Heart left ventricle (tissue), 13 donors: ENCODE measurements around the gene LARGE2.

Source experiments
- POLR2A ChIP-seq, 2 donors: fragments of 450-650 bp; IDR thresholded peaks; one replicate each; pipeline ENCODE4 v1.6.1; 2017; ENCODE audit warnings: antibody characterized with exemption in 2 of 2, mild to moderate bottlenecking in 2 of 2, moderate library complexity in 2 of 2
- TF ChIP-seq, protein P1 (sequence below), 12 donors: fragments of 200-600 bp; sonication (generic) in 4 of 12; IDR thresholded peaks; one replicate each; pipeline versions ENCODE4 v1.5.0 to v1.8.0; 2018 to 2022; ENCODE audit warnings: antibody characterized with exemption in 12 of 12, mild to moderate bottlenecking in 5 of 12
- donor health status: ischemic (EF 13 %, LVEDD 7.1; RV severe dilation, severe dysfunction).
- donor health status: DM: no; HTN: yes; CAD: no.
- donor health status: DM: no; HTN: no; CAD: no.
- donor health status: ischemic (EF 25% LVEDD 6.9; RV normal size, moderate dysfunction).
- donor health status: ischemic (EF 25% LVEDD 5.7; RV mildly dilated, moderate dysfunction).
- donor health status: ischemic (EF 35%, LVEDD 5.7; RV mildly dilated, moderate dysfunction).
- donor health status: nonischemic (EF 11% LVEDD 7.7; RV severe dilation, severe dysfunction).
- donor health status: DM: yes; HTN: yes; CAD: no.
- donor health status: PGD.
- donor health status: ischemic (EF 29% LVEDD 5.4; RV normal size, mild dysfunction).
- donor health status: nonischemic (EF 23%, LVEDD 6.1; RV moderate dilation, normal function).

DNA sequence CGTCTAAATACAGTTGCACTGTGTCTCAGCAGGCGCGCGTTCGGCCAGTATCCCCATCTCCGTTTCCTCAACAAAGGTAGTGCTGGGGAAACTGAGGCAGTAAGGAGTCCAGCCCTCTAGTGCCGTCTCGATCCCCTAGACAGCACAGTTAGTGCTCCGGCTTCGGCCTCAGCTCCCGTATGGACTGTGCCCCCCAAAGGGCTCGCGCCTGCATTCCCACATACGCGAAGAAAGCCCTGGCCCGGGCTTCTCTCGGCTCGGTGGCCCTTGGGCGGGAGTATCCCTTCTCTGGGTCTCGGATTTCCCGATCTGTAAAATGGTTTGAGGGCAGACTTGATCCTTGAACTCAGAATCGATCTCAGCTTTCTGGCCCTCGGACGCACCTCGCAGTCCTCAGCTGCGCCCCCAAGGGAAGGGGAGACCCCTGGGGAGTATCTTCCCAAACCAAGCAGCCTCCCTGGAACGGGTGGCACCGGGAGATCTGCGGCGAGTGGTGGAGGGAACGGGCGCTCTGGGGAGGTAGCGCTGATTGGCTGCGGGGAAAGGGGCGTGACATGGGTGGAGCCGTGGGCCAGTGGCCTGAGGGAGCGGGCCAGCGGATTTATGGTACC is 4.0 kb upstream of the LARGE2 start:
- TF ChIP-seq, protein P1, sequence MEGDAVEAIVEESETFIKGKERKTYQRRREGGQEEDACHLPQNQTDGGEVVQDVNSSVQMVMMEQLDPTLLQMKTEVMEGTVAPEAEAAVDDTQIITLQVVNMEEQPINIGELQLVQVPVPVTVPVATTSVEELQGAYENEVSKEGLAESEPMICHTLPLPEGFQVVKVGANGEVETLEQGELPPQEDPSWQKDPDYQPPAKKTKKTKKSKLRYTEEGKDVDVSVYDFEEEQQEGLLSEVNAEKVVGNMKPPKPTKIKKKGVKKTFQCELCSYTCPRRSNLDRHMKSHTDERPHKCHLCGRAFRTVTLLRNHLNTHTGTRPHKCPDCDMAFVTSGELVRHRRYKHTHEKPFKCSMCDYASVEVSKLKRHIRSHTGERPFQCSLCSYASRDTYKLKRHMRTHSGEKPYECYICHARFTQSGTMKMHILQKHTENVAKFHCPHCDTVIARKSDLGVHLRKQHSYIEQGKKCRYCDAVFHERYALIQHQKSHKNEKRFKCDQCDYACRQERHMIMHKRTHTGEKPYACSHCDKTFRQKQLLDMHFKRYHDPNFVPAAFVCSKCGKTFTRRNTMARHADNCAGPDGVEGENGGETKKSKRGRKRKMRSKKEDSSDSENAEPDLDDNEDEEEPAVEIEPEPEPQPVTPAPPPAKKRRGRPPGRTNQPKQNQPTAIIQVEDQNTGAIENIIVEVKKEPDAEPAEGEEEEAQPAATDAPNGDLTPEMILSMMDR (IDR thresholded peaks at IDR 0.05), result no peak
- TF ChIP-seq POLR2A (IDR thresholded peaks at IDR 0.05), result peak in 1 of 2 donors; percentile 9
